Keratinocyte (primary cell): ENCODE data around the gene SEC63. TPM values are rescaled to one million over a fixed set of nuclear protein-coding genes. Genes with fewer than 3 reads are reported as not detected.
"Not testable (repeated sequence)": the region's sequence is repeated elsewhere in the genome, so short reads cannot be mapped to it uniquely, and the experiment has no call there.

Experiments used
- DNase-seq: peaks from one replicate; pipeline ENCODE4 v3.0.0-alpha.2; 2011; ENCODE audit warnings: low read depth, missing footprints, low spot score
- FAIRE-seq: peaks from 2 replicates; lab custom pipeline; 2011; peaks lifted over from hg19 to GRCh38; lab: Jason Lieb, UNC
- H2AFZ ChIP-seq: 2 replicates; pipeline ENCODE4 v1.6.0; 2012; ENCODE audit warnings: low read length, control low read depth, inconsistent platforms; ENCODE audit not compliant: control insufficient read depth
- H3K27ac ChIP-seq: 2 replicates; pipeline ENCODE4 v1.5.1; 2011; ENCODE audit warnings: low read length; ENCODE audit not compliant: control insufficient read depth, insufficient read depth
- H3K27me3 ChIP-seq: 3 replicates; pipeline ENCODE4 v1.6.0; 2011; ENCODE audit warnings: low read length; ENCODE audit not compliant: control insufficient read depth, insufficient read depth; ENCODE audit errors: extremely low read depth
- H3K36me3 ChIP-seq, 2 experiments: 2 replicates in 1 of 2; 3 replicates in 1 of 2; pipeline ENCODE4 v1.5.1; 2011; ENCODE audit warnings: low read length in 2 of 2, mild to moderate bottlenecking in 1 of 2; ENCODE audit not compliant: control insufficient read depth in 2 of 2, insufficient read depth in 2 of 2; ENCODE audit errors: extremely low read depth in 1 of 2
- H3K4me1 ChIP-seq: 3 replicates; pipeline ENCODE4 v1.5.1; 2011; ENCODE audit warnings: low read length; ENCODE audit not compliant: control insufficient read depth, insufficient read depth; ENCODE audit errors: extremely low read depth
- H3K4me2 ChIP-seq: 3 replicates; pipeline ENCODE4 v1.6.0; 2011; ENCODE audit warnings: low read depth, low read length; ENCODE audit not compliant: control insufficient read depth, insufficient read depth; ENCODE audit errors: extremely low read depth
- H3K4me3 ChIP-seq, 3 experiments: fragments of 200-600 bp in 1 of 3; sonication (generic) in 1 of 3; 2 replicates in 2 of 3; 3 replicates in 1 of 3; pipeline ENCODE4 v1.5.1; 2011 to 2016; ENCODE audit warnings: low read length in 3 of 3, mild to moderate bottlenecking in 3 of 3, control low read depth in 2 of 3, inconsistent platforms in 1 of 3, low read depth in 1 of 3, mixed read lengths in 1 of 3, mixed run types in 1 of 3, moderate library complexity in 1 of 3; ENCODE audit not compliant: control insufficient read depth in 2 of 3, insufficient read depth in 2 of 3; ENCODE audit errors: extremely low read depth in 1 of 3
- H3K79me2 ChIP-seq: 2 replicates; pipeline ENCODE4 v1.6.0; 2012; ENCODE audit warnings: low read length; ENCODE audit not compliant: control insufficient read depth, insufficient read depth
- H3K9ac ChIP-seq: 3 replicates; pipeline ENCODE4 v1.6.0; 2011; ENCODE audit warnings: low read length; ENCODE audit not compliant: control insufficient read depth, insufficient read depth; ENCODE audit errors: extremely low read depth
- H3K9me1 ChIP-seq: 3 replicates; pipeline ENCODE4 v1.6.0; 2011; ENCODE audit warnings: low read length; ENCODE audit not compliant: control insufficient read depth, insufficient read depth; ENCODE audit errors: extremely low read depth
- H3K9me3 ChIP-seq: 2 replicates; pipeline ENCODE4 v1.5.1; 2012; ENCODE audit warnings: low read depth, low read length; ENCODE audit not compliant: control insufficient read depth
- H4K20me1 ChIP-seq: 3 replicates; pipeline ENCODE4 v1.6.0; 2011; ENCODE audit warnings: low read length; ENCODE audit not compliant: control insufficient read depth, insufficient read depth; ENCODE audit errors: extremely low read depth
- CTCF ChIP-seq, 3 experiments: IDR thresholded peaks in 1 of 3; conservative IDR thresholded peaks in 1 of 3; optimal IDR thresholded peaks in 1 of 3; 2 replicates in 2 of 3; 3 replicates in 1 of 3; pipeline versions ENCODE3 to v1.5.1; 2011; ENCODE audit warnings: low read length in 3 of 3, mild to moderate bottlenecking in 3 of 3, moderate library complexity in 2 of 3, control low read depth in 1 of 3, inconsistent platforms in 1 of 3; ENCODE audit not compliant: insufficient read depth in 2 of 3; ENCODE audit errors: extremely low read depth in 1 of 3
- EZH2 ChIP-seq: IDR thresholded peaks from one replicate; pipeline ENCODE4 v1.6.1; 2012; ENCODE audit warnings: inconsistent platforms, mild to moderate bottlenecking, low read length, moderate library complexity
- dilution Hi-C: fragments of 300-500 bp; cut with MboI; formaldehyde crosslinking; loops from one replicate; pipeline ENCODE4 v1.7.0; 2020; ENCODE audit warnings: low sequenced_read_pairs; ENCODE audit not compliant: extremely low pct_ligation_motif_present
- polyA plus RNA-seq, 5 experiments: library from polyadenylated mRNA; depleted of rRNA in 3 of 5; stranded (reverse) in 3 of 5; stranded (forward) in 1 of 5; unstranded in 1 of 5; fragments of >200 nt; gene quantifications; 1 replicate in 1 of 5; 2 replicates in 3 of 5; 3 replicates in 1 of 5; pipeline versions ENCODE4 v1.2.1 to v1.2.3, GENCODE V29; 2011 to 2012; ENCODE audit warnings: missing spikeins in 2 of 5, low read depth in 1 of 5, low replicate concordance in 1 of 5

Gene SEC63
- polyA plus RNA-seq, 1 donor (not counting 4 experiments of a cell fraction or from before 2014, with no cell fraction given), result 91.4 TPM

DNA sequence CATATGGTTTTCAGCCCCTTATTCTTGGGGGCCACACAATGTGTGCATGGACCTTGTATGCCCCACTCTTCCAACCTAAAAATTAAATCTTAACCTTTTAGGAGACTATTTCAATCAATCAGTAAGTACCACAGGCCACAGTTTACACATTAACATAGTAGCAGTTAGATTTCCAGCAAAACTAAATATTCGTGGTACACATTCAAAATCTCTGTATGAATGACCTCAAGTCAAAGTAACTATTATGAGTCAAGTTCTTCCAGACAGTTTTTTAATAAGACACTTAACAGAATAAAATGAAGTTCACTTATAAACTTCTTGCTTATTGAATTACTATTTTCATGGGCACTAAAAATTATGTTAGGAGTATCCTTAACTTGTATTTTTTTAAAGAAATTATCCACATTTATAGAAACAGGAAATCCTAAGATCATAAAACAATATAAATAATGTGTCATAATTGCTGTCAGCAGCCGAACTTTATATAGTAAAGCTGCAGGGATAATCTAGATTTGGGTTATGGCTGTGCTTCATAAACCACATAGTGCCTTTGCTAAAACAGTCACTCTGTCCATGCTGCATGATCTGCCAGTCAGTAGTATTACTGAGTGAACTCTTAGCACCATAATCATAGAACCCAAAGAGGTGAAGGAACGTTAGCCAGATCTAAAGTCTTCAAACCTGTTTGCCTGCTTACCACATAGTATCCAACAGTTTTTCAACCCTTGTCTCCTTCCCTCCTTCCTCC lies 21.7 kb downstream of the SEC63 start:
- Histone ChIP-seq H3K4me2 (no peak overlapping the region), H3K79me2 (peaks cover 72% of the 10 kb centered on the region), H3K9me3 (no peaks in the 10 kb centered on the region), H3K27ac (no peak overlapping the region), H3K4me1 (no peaks in the 10 kb centered on the region), H4K20me1 (peaks cover 5% of the 10 kb centered on the region), H3K27me3 (no peaks in the 10 kb centered on the region), H2AFZ (no peak overlapping the region), H3K9ac (no peak overlapping the region), H3K9me1 (no peaks in the 10 kb centered on the region), H3K4me3 (no peak overlapping the region), H3K36me3 (no peaks in the 10 kb centered on the region)
- TF ChIP-seq EZH2, result no peak
- no peak for TF ChIP-seq CTCF (optimal IDR thresholded peaks at IDR 0.05 in 1 of 3, IDR thresholded peaks at IDR 0.05 in 1 of 3, conservative IDR thresholded peaks at IDR 0.05 in 1 of 3; ENCODE audit: extremely low read depth in 1 of 3, insufficient read depth in 2 of 3, low read length in 3 of 3)
- dilution Hi-C loops, result no loop called here
- FAIRE-seq (no peak), DNase-seq (no peak)

- H3K36me3 ChIP-seq, FAIRE-seq, DNase-seq, H3K9me1 ChIP-seq, H3K27me3 ChIP-seq, dilution Hi-C loops, H2AFZ ChIP-seq, H3K9ac ChIP-seq, H4K20me1 ChIP-seq, H3K4me1 ChIP-seq, H3K4me3 ChIP-seq, H3K9me3 ChIP-seq, H3K27ac ChIP-seq, H3K4me2 ChIP-seq: not testable (repeated sequence)
- peaks cover 69% of the 10 kb centered on the region for H3K79me2 ChIP-seq
Observed at GRCh38 chr6:107934229-107934628, 23.8 kb downstream of the SEC63 start.

DNA sequence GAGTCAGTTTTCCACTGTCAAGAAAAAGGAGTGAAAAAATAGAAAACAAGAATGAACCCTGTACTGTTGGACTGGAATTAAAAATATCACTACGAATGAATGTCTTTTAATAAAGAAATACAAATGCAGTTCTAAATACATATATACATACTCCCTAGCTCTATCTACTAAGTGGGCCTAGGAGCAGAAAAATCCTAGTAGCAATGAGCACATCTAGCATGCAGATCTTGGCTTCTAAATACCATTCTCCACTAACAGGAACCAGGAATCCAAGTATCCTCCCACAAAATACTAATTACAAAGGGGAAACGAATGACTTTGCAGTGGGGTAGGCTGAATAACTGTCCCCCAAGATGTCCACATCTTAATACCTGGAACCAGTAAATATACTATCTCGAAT lies 25.4 kb downstream of the SEC63 start:
- Histone ChIP-seq H3K9ac (no peak overlapping the region), H2AFZ (no peak overlapping the region), H3K79me2 (peaks cover 69% of the 10 kb centered on the region), H3K27ac (no peak overlapping the region), H3K4me3 (no peak overlapping the region), H3K9me1 (no peaks in the 10 kb centered on the region), H3K4me1 (no peaks in the 10 kb centered on the region), H3K9me3 (no peaks in the 10 kb centered on the region), H4K20me1 (peaks cover 5% of the 10 kb centered on the region), H3K27me3 (no peaks in the 10 kb centered on the region), H3K36me3 (no peaks in the 10 kb centered on the region), H3K4me2 (no peak overlapping the region)
- TF ChIP-seq EZH2 (no peak), CTCF (optimal IDR thresholded peaks at IDR 0.05 in 1 of 3, IDR thresholded peaks at IDR 0.05 in 1 of 3, conservative IDR thresholded peaks at IDR 0.05 in 1 of 3; ENCODE audit: extremely low read depth in 1 of 3, insufficient read depth in 2 of 3, low read length in 3 of 3) (no peak)
- dilution Hi-C loops, result no loop called here
- FAIRE-seq (no peak), DNase-seq (no peak)
